ENCODE data around the gene PPP1R14D.

Gene PPP1R14D

DNA sequence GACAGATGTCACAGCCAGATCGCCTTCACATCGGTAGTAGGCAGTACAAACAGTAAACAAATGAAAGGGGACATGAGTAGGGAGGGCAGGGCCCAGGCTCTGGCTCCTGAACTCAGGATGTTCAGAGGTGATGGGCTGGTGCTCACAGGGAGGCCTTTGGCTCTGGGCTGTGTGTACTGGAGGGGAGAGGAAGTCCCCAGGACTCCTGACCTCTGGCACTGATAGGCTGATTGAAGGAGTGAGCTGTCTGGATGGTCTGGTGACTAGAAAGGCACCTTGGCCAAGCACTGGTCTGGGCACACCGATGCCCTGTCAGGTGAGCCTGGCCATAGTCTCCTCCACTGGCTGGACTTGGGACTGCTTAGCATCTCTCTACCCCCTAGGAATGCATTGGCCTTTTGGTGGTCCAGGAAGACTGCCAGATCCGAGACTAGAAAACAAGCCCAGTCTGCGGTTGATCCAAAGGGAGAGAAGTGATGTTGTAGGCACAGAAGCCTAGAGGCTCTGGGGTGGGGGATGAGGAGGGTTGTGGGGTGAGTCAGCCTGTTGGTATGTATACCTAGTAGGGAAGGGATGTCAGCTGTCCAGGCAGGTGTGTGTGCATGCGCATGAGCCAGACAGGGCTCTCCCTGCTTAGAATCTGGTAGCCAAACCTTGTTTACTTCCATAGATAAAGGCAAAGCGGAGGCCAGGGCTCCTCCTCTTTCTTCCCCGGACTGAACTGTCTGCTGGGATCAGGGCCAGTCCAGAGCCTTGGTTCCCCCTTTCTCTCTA is 17.2 kb upstream of the PPP1R14D start:
- peak overlapping the region; percentile 45 for H3K9ac ChIP-seq (ENCODE audit: low read length)
- H3K4me1 ChIP-seq (ENCODE audit: control insufficient read depth, insufficient read depth, low read length), result no peaks in the 10 kb centered on the region
- H3K27ac ChIP-seq (ENCODE audit: low read depth, low read length), result no peak overlapping the region
- no peaks in the 10 kb centered on the region for H3K36me3 ChIP-seq (ENCODE audit: control insufficient read depth, insufficient read depth, low read length)
- H3K27me3 ChIP-seq (ENCODE audit: control insufficient read depth, insufficient read depth, low read length), result peaks cover 3% of the 10 kb centered on the region
- H3K4me3 ChIP-seq (ENCODE audit: low read length), result peak overlapping the region; percentile 59

DNA sequence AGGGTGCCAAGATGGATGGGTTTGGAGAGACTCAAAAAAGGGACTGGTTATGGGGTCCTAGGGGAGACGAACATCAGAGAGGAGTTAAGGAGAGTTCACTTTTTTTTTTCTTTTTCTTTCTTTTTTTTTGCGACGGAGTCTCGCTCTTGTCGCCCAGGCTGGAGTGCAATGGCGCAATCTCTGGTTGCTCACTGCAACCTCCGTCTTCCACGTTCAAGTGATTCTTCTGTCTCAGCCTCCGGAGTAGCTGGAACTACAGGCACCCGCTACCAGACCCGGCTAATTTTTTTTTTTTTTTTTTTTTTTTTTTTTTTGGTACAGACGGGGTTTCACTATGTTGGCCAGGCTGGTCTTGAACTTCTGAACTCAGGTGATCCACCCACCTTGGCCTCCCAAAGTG is 16.5 kb upstream of the PPP1R14D start:
- H3K4me1 ChIP-seq (ENCODE audit: control insufficient read depth, insufficient read depth, low read length), result no peaks in the 10 kb centered on the region
- peak overlapping the region; percentile 60 for H3K4me3 ChIP-seq (ENCODE audit: low read length)
- H3K9ac ChIP-seq (ENCODE audit: low read length), result no peak overlapping the region
- H3K36me3 ChIP-seq (ENCODE audit: control insufficient read depth, insufficient read depth, low read length), result no peaks in the 10 kb centered on the region
- peaks cover 3% of the 10 kb centered on the region for H3K27me3 ChIP-seq (ENCODE audit: control insufficient read depth, insufficient read depth, low read length)
- no peak overlapping the region for H3K27ac ChIP-seq (ENCODE audit: low read depth, low read length)

DNA sequence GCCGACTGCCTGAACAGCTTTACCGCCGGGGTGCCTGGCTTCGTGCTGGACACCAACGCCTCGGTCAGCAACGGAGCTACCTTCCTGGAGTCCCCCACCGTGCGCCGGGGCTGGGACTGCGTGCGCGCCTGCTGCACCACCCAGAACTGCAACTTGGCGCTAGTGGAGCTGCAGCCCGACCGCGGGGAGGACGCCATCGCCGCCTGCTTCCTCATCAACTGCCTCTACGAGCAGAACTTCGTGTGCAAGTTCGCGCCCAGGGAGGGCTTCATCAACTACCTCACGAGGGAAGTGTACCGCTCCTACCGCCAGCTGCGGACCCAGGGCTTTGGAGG is 16.2 kb upstream of the PPP1R14D start:
- no peaks in the 10 kb centered on the region for H3K4me1 ChIP-seq (ENCODE audit: control insufficient read depth, insufficient read depth, low read length)
- peak overlapping the region; percentile 60 for H3K4me3 ChIP-seq (ENCODE audit: low read length)
- H3K27ac ChIP-seq (ENCODE audit: low read depth, low read length), result no peak overlapping the region

DNA sequence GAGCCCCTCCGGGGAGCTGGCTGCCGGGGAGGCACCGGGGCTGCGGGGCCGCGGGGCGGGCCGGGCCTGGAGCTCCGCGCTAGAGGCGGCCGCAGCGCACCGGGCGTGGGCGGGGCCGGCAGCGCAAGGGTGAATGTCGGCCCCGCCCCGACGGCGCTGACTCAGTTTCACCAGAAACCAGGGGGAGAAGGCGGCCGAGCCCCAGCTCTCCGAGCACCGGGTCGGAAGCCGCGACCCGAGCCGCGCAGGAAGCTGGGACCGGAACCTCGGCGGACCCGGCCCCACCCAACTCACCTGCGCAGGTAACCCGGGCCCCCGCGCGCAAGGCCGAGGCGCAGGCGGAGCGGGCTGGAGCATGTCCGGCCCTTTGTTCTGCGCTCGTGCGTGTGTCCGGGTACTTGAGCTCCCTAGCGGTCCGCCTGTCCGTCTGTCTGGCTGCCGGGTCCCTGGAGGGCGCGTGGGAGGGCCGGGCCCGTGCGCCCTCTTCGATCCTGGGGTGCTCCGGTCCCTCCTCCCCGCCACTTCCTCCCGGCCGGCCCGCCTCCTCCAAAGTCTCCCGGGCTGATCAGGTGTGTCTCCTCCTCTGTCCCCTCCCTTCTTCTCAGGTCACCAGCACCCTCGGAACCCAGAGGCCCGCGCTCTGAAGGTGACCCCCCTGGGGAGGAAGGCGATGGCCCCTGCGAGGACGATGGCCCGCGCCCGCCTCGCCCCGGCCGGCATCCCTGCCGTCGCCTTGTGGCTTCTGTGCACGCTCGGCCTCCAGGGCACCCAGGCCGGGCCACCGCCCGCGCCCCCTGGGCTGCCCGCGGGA is 15.6 kb upstream of the PPP1R14D start, which contains the start of gene SPINT1:
SPINT1 (plus strand) TSS at position 164 of the 811 bp plus-strand sequence; CDS start at position 671, 507 bp downstream.
- no peaks in the 10 kb centered on the region for H3K4me1 ChIP-seq (ENCODE audit: control insufficient read depth, insufficient read depth, low read length)
- H3K36me3 ChIP-seq (ENCODE audit: control insufficient read depth, insufficient read depth, low read length), result no peaks in the 10 kb centered on the region
- peaks cover 3% of the 10 kb centered on the region for H3K27me3 ChIP-seq (ENCODE audit: control insufficient read depth, insufficient read depth, low read length)
- H3K4me3 ChIP-seq (ENCODE audit: low read length), result peak within 1 kb of the TSS; percentile 60
- H3K27ac ChIP-seq (ENCODE audit: low read depth, low read length), result no peak within 1 kb of the TSS
- peak within 1 kb of the TSS; percentile 16 for H3K9ac ChIP-seq (ENCODE audit: low read length)

More for the DNA sequence above, 16.2 kb upstream of the PPP1R14D start:
- H3K9ac ChIP-seq (ENCODE audit: low read length), result no peak overlapping the region
- no peaks in the 10 kb centered on the region for H3K36me3 ChIP-seq (ENCODE audit: control insufficient read depth, insufficient read depth, low read length)
- H3K27me3 ChIP-seq (ENCODE audit: control insufficient read depth, insufficient read depth, low read length), result peaks cover 3% of the 10 kb centered on the region

DNA sequence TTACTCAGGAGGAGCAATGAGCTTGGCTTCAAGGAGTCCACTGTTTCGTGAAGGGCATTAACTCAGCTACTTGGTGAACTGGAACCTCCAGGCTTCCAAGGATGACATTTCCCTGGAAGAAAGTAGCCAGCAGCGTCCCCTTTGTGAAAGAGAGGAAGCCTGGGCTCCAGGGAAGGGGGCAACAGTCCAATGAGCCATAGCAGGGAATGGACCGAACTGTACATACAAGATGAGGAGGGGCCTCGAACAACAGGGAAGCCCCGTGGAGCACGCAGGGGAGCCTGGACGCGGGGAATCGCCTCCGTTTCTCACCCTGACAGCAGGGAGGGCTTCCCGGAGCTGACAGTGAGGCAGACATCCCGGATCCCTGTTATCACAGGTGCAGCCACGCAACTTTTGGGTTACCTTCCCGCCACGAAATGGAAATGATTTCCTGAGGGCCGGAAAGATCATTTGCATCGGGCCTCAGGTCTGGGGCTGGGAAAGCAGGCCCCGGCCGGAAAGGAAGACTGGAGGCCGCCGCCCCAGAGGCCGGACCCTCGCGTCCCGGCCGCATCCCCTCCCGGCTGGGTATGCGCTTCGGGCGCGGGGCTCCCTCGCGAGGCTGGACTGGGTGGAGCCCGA is 14.9 kb upstream of the PPP1R14D start:
- Histone ChIP-seq H3K27me3 (ENCODE audit: control insufficient read depth, insufficient read depth, low read length) (peaks cover 3% of the 10 kb centered on the region), H3K9ac (ENCODE audit: low read length) (no peak overlapping the region)

DNA sequence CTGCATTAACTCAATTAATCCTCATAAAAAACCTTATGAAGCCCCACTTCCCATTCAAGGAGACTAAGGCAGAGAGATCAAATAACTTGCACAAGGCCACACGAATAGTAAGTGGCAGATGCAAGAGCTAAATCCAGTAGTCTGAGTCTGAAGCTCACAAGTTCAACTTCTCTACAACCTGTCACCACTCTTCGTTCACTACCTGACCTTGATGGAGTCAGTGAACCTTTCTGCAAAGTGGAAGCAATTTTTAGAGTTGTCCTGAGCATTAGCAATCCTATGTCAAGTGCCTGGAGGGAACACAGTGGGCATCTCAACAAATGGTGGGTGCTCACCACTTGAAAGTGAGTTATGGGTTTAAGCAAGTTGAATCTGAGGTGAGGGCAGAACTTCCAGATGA is 13.2 kb upstream of the PPP1R14D start:
- Histone ChIP-seq H3K27me3 (ENCODE audit: control insufficient read depth, insufficient read depth, low read length) (peaks cover 3% of the 10 kb centered on the region), H3K9ac (ENCODE audit: low read length) (no peak overlapping the region), H3K27ac (ENCODE audit: low read depth, low read length) (no peak overlapping the region), H3K4me3 (ENCODE audit: low read length) (no peak overlapping the region), H3K4me1 (ENCODE audit: control insufficient read depth, insufficient read depth, low read length) (no peaks in the 10 kb centered on the region), H3K36me3 (ENCODE audit: control insufficient read depth, insufficient read depth, low read length) (no peaks in the 10 kb centered on the region)

More for the DNA sequence above, 14.9 kb upstream of the PPP1R14D start:
- no peak overlapping the region for H3K27ac ChIP-seq (ENCODE audit: low read depth, low read length)
- no peaks in the 10 kb centered on the region for H3K4me1 ChIP-seq (ENCODE audit: control insufficient read depth, insufficient read depth, low read length)
- no peaks in the 10 kb centered on the region for H3K36me3 ChIP-seq (ENCODE audit: control insufficient read depth, insufficient read depth, low read length)
- H3K4me3 ChIP-seq (ENCODE audit: low read length), result peak overlapping the region; percentile 53

DNA sequence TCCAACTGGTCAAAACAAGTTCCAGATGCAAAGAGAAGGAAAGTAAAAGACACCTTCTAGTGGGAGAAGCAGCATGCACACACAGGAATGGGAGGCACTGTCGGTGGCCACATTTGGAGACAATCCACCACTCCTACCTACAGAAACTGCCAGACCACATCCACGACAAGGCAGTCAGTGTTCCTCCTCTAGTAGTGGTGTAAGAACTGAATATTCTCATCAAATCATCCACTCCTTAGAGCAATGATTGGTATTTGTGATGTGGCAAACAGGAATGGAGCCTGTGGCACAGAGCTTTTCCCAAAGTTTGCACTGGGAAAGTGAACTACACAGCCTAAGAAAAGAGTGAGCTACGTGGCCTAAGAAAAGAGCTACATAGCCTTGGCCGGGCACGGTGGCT is 10.2 kb upstream of the PPP1R14D start:
- no peak overlapping the region for H3K4me3 ChIP-seq (ENCODE audit: low read length)
- H3K4me1 ChIP-seq (ENCODE audit: control insufficient read depth, insufficient read depth, low read length), result no peaks in the 10 kb centered on the region
- H3K27ac ChIP-seq (ENCODE audit: low read depth, low read length), result no peak overlapping the region
- no peaks in the 10 kb centered on the region for H3K36me3 ChIP-seq (ENCODE audit: control insufficient read depth, insufficient read depth, low read length)
- no peaks in the 10 kb centered on the region for H3K27me3 ChIP-seq (ENCODE audit: control insufficient read depth, insufficient read depth, low read length)
- H3K9ac ChIP-seq (ENCODE audit: low read length), result no peak overlapping the region

DNA sequence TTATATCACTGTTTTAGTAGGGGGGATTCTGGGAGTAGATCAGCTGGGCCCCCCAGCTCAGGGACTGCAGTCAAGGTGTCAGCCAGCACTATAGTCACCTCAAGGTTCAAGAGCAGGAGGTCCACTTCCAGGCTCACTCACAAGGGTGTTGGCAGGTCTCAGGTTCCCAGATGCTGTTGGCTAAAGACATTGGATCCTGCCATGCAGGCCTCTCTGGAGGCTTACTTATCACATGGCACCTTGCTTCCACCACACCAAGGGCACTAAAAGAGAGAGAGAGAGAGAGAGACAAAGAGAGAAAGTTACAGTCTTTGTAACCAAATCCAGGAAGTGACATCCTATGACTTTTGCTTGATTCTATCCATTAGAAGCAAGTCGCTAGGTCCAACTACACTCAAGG is 7.5 kb upstream of the PPP1R14D start:
- H3K27ac ChIP-seq (ENCODE audit: low read depth, low read length), result no peak overlapping the region
- H3K4me3 ChIP-seq (ENCODE audit: low read length), result no peak overlapping the region
- no peak overlapping the region for H3K9ac ChIP-seq (ENCODE audit: low read length)
- H3K36me3 ChIP-seq (ENCODE audit: control insufficient read depth, insufficient read depth, low read length), result no peaks in the 10 kb centered on the region
- H3K4me1 ChIP-seq (ENCODE audit: control insufficient read depth, insufficient read depth, low read length), result no peaks in the 10 kb centered on the region
- H3K27me3 ChIP-seq (ENCODE audit: control insufficient read depth, insufficient read depth, low read length), result no peaks in the 10 kb centered on the region

DNA sequence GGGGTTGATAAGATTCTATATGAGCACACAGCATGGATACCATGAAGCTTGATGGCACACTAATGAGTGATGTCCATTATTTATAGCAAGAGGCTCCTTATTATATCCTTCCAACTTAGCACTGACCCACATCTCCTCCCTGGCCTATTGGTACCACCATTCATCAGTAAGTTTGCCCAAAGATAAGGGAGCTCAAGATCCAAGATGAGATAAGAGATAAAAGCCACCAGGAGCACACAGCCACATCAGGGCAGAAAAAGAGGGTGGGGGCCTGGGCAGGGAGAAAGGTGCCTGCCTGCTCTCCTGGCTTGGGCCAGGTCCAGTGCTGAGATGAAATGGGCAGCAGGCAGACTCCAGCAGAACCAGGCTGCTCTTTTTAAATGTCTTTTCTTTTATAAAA is 4.4 kb upstream of the PPP1R14D start:
- no peak overlapping the region for H3K9ac ChIP-seq (ENCODE audit: low read length)
- no peak overlapping the region for H3K4me3 ChIP-seq (ENCODE audit: low read length)
- no peaks in the 10 kb centered on the region for H3K36me3 ChIP-seq (ENCODE audit: control insufficient read depth, insufficient read depth, low read length)
- H3K27me3 ChIP-seq (ENCODE audit: control insufficient read depth, insufficient read depth, low read length), result no peaks in the 10 kb centered on the region
- no peaks in the 10 kb centered on the region for H3K4me1 ChIP-seq (ENCODE audit: control insufficient read depth, insufficient read depth, low read length)
- no peak overlapping the region for H3K27ac ChIP-seq (ENCODE audit: low read depth, low read length)

DNA sequence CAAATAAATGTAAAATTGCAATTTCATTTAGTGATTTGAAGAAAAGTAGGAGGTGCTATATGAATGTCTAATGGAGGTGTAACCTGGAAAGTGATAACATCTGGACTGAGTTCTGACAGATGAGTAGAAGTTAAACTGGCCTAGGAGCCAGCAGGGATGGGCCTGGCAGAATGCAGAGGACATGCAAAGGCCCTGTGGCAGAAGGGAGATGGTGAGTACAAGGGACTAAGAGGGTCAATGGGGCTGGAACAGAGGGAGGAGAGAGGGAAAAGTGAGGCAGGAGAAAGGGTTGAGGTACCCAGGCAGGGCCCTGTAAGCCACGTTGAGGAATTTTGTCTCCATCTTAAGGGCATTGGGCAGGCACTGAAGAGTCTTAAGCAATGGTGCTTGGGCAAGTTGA is 3.4 kb upstream of the PPP1R14D start:
- Histone ChIP-seq H3K4me1 (ENCODE audit: control insufficient read depth, insufficient read depth, low read length) (no peaks in the 10 kb centered on the region), H3K9ac (ENCODE audit: low read length) (no peak overlapping the region), H3K27ac (ENCODE audit: low read depth, low read length) (no peak overlapping the region), H3K4me3 (ENCODE audit: low read length) (no peak overlapping the region), H3K36me3 (ENCODE audit: control insufficient read depth, insufficient read depth, low read length) (no peaks in the 10 kb centered on the region), H3K27me3 (ENCODE audit: control insufficient read depth, insufficient read depth, low read length) (no peaks in the 10 kb centered on the region)

DNA sequence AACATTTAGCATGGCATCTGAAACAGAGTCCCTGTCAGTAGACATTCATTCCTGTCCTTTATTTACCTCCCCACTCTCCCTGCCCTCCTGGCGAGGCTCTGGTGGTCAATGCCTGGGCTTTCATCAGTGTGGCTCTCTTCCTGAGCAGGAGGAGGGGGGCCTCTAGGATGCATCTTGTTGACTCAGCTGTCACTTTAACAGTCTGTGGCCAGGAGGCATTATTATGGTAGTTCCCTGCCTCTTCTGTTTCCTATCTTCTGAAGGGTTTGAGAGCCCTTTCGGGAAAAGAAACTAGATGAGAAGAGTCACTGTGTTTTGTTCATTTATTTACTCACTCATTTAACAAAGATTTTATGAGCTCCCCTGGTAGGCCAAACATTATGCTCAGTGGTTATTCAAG is 2.4 kb upstream of the PPP1R14D start:
- H3K9ac ChIP-seq (ENCODE audit: low read length), result no peak overlapping the region
- H3K36me3 ChIP-seq (ENCODE audit: control insufficient read depth, insufficient read depth, low read length), result no peaks in the 10 kb centered on the region
- H3K27me3 ChIP-seq (ENCODE audit: control insufficient read depth, insufficient read depth, low read length), result no peaks in the 10 kb centered on the region
- no peaks in the 10 kb centered on the region for H3K4me1 ChIP-seq (ENCODE audit: control insufficient read depth, insufficient read depth, low read length)
- no peak overlapping the region for H3K27ac ChIP-seq (ENCODE audit: low read depth, low read length)
- H3K4me3 ChIP-seq (ENCODE audit: low read length), result no peak overlapping the region

DNA sequence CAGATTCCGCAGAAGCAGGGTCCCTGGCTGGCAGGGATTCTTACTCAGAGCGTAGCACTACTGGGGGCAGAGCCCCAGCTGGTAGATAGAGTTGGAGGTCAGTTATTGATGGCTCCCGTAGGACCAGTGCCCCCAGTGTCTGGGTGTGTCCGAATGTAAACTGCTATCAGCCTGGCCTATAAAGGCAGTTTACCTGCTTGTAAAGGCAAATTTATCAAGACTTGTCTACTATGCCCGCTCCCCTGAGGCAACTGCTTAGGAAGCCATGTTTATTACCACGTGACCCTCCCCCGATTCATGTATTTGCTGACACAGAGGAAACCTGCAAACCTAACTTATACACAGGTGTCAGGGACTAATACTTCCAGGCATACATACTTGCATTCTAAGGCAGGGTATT is 607 bp upstream of the PPP1R14D start:
- Histone ChIP-seq H3K27me3 (ENCODE audit: control insufficient read depth, insufficient read depth, low read length) (no peaks in the 10 kb centered on the region), H3K27ac (ENCODE audit: low read depth, low read length) (no peak overlapping the region), H3K9ac (ENCODE audit: low read length) (no peak overlapping the region), H3K4me3 (ENCODE audit: low read length) (no peak overlapping the region), H3K36me3 (ENCODE audit: control insufficient read depth, insufficient read depth, low read length) (no peaks in the 10 kb centered on the region), H3K4me1 (ENCODE audit: control insufficient read depth, insufficient read depth, low read length) (no peaks in the 10 kb centered on the region)

Measured in rectal smooth muscle tissue (tissue), 1 donor.